Measurements from ENCODE around the gene FOXK2.
"Not testable (repeated sequence)": the region's sequence is repeated elsewhere in the genome, so short reads cannot be mapped to it uniquely, and the experiment has no call there.

The FOXK2 gene

GRCh38 chr17:82561429-82562035, 42.0 kb downstream of the FOXK2 start:
- peak in 20 of 58 donors; percentile 7 to 67 (median 29) for DNase-seq

GRCh38 chr17:82562718-82563220, 43.2 kb downstream of the FOXK2 start:
- DNase-seq: not testable (repeated sequence)

- DNase-seq: no peak
These were observed 43.8 kb downstream of the FOXK2 start for GRCh38 chr17:82563318-82563717.

GRCh38 chr17:82563745-82564144, 44.2 kb downstream of the FOXK2 start:
- DNase-seq: not testable (repeated sequence)

- no peak for DNase-seq
These were observed 44.7 kb downstream of the FOXK2 start for GRCh38 chr17:82564241-82564640.

- peak in 3 of 58 donors; percentile 21 to 25 (median 23) for DNase-seq
These were observed 46.0 kb downstream of the FOXK2 start for GRCh38 chr17:82565551-82565950.

GRCh38 chr17:82566129-82566960, 46.8 kb downstream of the FOXK2 start:
- peak in 3 of 58 donors; percentile 19 to 25 (median 22) for DNase-seq

- DNase-seq: no peak
These were observed 47.8 kb downstream of the FOXK2 start for GRCh38 chr17:82567286-82567685.

- peak in 2 of 58 donors; percentile 27 to 28 for DNase-seq
These were observed 49.5 kb downstream of the FOXK2 start for GRCh38 chr17:82568997-82569393.

- no peak for DNase-seq
These were observed 50.1 kb downstream of the FOXK2 start for GRCh38 chr17:82569621-82570020.

GRCh38 chr17:82570277-82570676, 50.7 kb downstream of the FOXK2 start:
- no peak for DNase-seq

- no peak for DNase-seq
These were observed 52.3 kb downstream of the FOXK2 start for GRCh38 chr17:82571855-82572254.

- DNase-seq: no peak
These were observed 54.5 kb downstream of the FOXK2 start for GRCh38 chr17:82574041-82574440.

GRCh38 chr17:82575581-82576221, 56.2 kb downstream of the FOXK2 start:
- DNase-seq: not testable (repeated sequence)

- DNase-seq: no peak
These were observed 57.8 kb downstream of the FOXK2 start for GRCh38 chr17:82577300-82577699.

GRCh38 chr17:82579969-82580368, 60.4 kb downstream of the FOXK2 start:
- DNase-seq: not testable (repeated sequence)

GRCh38 chr17:82582213-82582612, 62.7 kb downstream of the FOXK2 start:
- DNase-seq: no peak

GRCh38 chr17:82582709-82583108, 63.2 kb downstream of the FOXK2 start:
- DNase-seq: no peak

GRCh38 chr17:82583720-82584234, 64.2 kb downstream of the FOXK2 start:
- peak in 1 of 58 donors; percentile 66 for DNase-seq

- DNase-seq: peak in 17 of 58 donors; percentile 15 to 93 (median 48)
These were observed 66.5 kb downstream of the FOXK2 start for GRCh38 chr17:82585935-82586575.

GRCh38 chr17:82586576-82587233, 67.2 kb downstream of the FOXK2 start:
- no peak for DNase-seq

All from anterior cingulate cortex (tissue), 58 donors.